Natural killer cell treated with Interleukin-12 subunit alpha and Interleukin-12 subunit beta and Interleukin-15 and Interleukin-18, amount 100 ng/mL, for 72 hours (primary cell): Measurements from ENCODE around the gene XPO4. TPM values are rescaled to one million over a fixed set of nuclear protein-coding genes. Genes with fewer than 3 reads are reported as not detected.

Experiments
- ATAC-seq, 2 donors: fragments of 150-1000 bp; cut with Tn5 transposase in 1 of 2; sonication (Bioruptor Pico), chemical (Tn5 transposase) in 1 of 2; 2 replicates each; pipeline ENCODE4 v1.10.0; 2021
- DNase-seq: peaks from one replicate; pipeline ENCODE4 v3.0.0; 2022; ENCODE audit warnings: low spot score
- H3K27ac Mint-ChIP-seq, 2 donors: 1 replicate in 1 of 2; 2 replicates in 1 of 2; pipeline ENCODE4 v1.8.0; 2022; ENCODE audit warnings: mixed read lengths in 2 of 2, mild to moderate bottlenecking in 1 of 2, moderate library complexity in 1 of 2
- H3K27me3 Mint-ChIP-seq, 2 donors: 1 replicate in 1 of 2; 2 replicates in 1 of 2; pipeline ENCODE4 v1.8.0; 2022; ENCODE audit warnings: mixed read lengths in 2 of 2
- H3K36me3 Mint-ChIP-seq: one replicate; pipeline ENCODE4 v1.8.0; 2022; ENCODE audit warnings: mixed read lengths
- H3K4me1 Mint-ChIP-seq, 2 donors: 1 replicate in 1 of 2; 2 replicates in 1 of 2; pipeline ENCODE4 v1.8.0; 2022; ENCODE audit warnings: low read depth in 2 of 2, mixed read lengths in 2 of 2, mild to moderate bottlenecking in 1 of 2
- H3K4me3 Mint-ChIP-seq: one replicate; pipeline ENCODE4 v1.8.0; 2022; ENCODE audit warnings: mixed read lengths
- H3K9me3 Mint-ChIP-seq: 2 replicates; pipeline ENCODE4 v1.8.0; 2022; ENCODE audit warnings: mixed read lengths
- total RNA-seq, 2 donors: library from RNA; stranded (reverse); gene quantifications; one replicate each; pipeline ENCODE4 v1.2.3, GENCODE V29; 2022

XPO4 gene
- total RNA-seq, 2 donors from 2014 or later, result 23.0 to 33.5 TPM

DNA sequence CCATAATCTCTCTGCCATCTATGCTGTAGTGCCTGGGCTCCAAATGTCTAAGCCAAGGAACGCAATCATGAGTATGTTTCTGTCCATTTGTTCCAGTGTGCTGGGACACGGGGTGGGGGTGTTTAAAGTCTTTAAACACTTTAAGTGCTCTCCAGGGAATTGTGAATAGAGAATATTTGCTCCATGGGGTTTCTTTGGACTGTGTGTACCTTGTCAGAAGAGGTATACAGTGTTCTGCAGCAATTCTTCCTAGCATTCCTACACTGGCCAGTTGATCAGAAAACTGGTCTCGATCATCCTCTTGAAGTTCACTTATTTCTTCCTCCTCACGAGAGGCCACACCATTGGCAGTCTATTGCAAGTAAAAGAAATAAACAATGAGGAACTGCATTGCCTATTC lies 93.7 kb downstream of the XPO4 start:
- no peaks in the 10 kb centered on the region for H3K9me3 Mint-ChIP-seq
- H3K27ac Mint-ChIP-seq, result no peak overlapping the region
- no peaks in the 10 kb centered on the region for H3K27me3 Mint-ChIP-seq
- DNase-seq, result no peak
- H3K4me1 Mint-ChIP-seq, result peaks cover 5 to 8% of the 10 kb centered on the region in 2 donors
- H3K4me3 Mint-ChIP-seq, result no peak overlapping the region
- H3K36me3 Mint-ChIP-seq, result peaks cover 16% of the 10 kb centered on the region
- ATAC-seq, result no peak

DNA sequence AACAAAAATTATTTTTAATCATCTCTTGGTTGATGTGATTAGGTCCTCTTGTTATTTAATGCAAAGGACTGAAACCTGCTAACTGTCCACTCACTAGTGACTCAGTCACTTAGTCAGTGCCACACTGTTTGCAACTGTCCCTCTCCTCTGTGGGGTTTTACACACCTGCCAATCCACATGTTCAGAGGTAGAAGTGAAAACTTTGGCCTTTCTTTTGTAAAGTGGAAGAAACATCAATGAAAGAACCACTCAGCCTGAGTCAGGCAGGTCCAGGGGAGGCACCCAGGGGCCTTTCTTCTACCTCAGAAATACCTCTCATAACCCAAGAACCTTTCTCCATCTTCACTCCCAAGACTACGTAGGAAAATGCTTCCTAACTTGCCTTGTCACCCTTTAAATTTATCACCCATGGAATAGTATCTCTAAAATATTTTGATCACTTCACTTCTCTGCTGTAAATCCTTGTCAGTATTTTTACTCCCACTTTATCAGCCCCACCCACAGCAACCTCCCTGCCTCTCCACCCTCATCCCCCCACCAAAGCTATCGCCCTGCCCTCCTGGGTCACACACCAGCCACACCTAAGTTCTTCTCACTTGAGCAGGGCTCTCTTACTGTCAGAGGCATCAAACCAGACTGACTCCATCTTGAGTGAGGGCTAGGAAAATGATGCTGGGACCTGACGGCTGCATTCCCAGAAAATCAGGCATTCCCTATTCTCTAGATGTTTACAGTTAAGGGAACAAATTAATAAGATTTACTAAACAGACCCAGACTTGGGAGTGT lies 99.2 kb downstream of the XPO4 start:
- H3K9me3 Mint-ChIP-seq, result no peaks in the 10 kb centered on the region
- no peaks in the 10 kb centered on the region for H3K4me1 Mint-ChIP-seq
- peaks cover 10% of the 10 kb centered on the region for H3K36me3 Mint-ChIP-seq
- DNase-seq (no peak), ATAC-seq (no peak)
- H3K27ac Mint-ChIP-seq, result no peak overlapping the region
- H3K27me3 Mint-ChIP-seq, result no peaks in the 10 kb centered on the region
- H3K4me3 Mint-ChIP-seq, result no peak overlapping the region

GRCh38 chr13:20801707-20802106 lies 100.8 kb downstream of the XPO4 start:
- peaks cover 0 to 7% of the 10 kb centered on the region in 2 donors for H3K4me1 Mint-ChIP-seq
- no peak for ATAC-seq
- peaks cover 11% of the 10 kb centered on the region for H3K36me3 Mint-ChIP-seq
- no peak for DNase-seq
- H3K27me3 Mint-ChIP-seq, result no peaks in the 10 kb centered on the region
- no peaks in the 10 kb centered on the region for H3K9me3 Mint-ChIP-seq
- H3K27ac Mint-ChIP-seq, result no peak overlapping the region
- H3K4me3 Mint-ChIP-seq, result no peak overlapping the region

- ATAC-seq (no peak), DNase-seq (no peak)
- H3K27me3 Mint-ChIP-seq, result no peaks in the 10 kb centered on the region
- peaks cover 0 to 7% of the 10 kb centered on the region in 2 donors for H3K4me1 Mint-ChIP-seq
- H3K36me3 Mint-ChIP-seq, result peaks cover 7% of the 10 kb centered on the region
- no peak overlapping the region for H3K4me3 Mint-ChIP-seq
- H3K9me3 Mint-ChIP-seq, result no peaks in the 10 kb centered on the region
- H3K27ac Mint-ChIP-seq, result no peak overlapping the region
Observed at GRCh38 chr13:20799726-20800416, 102.7 kb downstream of the XPO4 start.

- no peaks in the 10 kb centered on the region for H3K9me3 Mint-ChIP-seq
- no peak overlapping the region for H3K27ac Mint-ChIP-seq
- H3K36me3 Mint-ChIP-seq, result peaks cover 19% of the 10 kb centered on the region
- H3K4me1 Mint-ChIP-seq, result peaks cover 0 to 7% of the 10 kb centered on the region in 2 donors
- H3K4me3 Mint-ChIP-seq, result no peak overlapping the region
- no peaks in the 10 kb centered on the region for H3K27me3 Mint-ChIP-seq
- no peak for DNase-seq
- no peak for ATAC-seq
Observed at GRCh38 chr13:20798027-20798426, 104.5 kb downstream of the XPO4 start.

GRCh38 chr13:20796791-20797508 lies 105.6 kb downstream of the XPO4 start:
- Mint-ChIP-seq H3K27ac (no peak overlapping the region), H3K36me3 (peaks cover 20% of the 10 kb centered on the region), H3K27me3 (no peaks in the 10 kb centered on the region), H3K4me3 (no peak overlapping the region), H3K4me1 (peaks cover 0 to 7% of the 10 kb centered on the region in 2 donors), H3K9me3 (no peaks in the 10 kb centered on the region)
- ATAC-seq (no peak), DNase-seq (no peak)

GRCh38 chr13:20789665-20790064 lies 112.9 kb downstream of the XPO4 start:
- Mint-ChIP-seq H3K4me1 (peaks cover 2 to 3% of the 10 kb centered on the region in 2 donors), H3K9me3 (no peaks in the 10 kb centered on the region), H3K36me3 (peaks cover 21% of the 10 kb centered on the region), H3K27me3 (no peaks in the 10 kb centered on the region), H3K27ac (no peak overlapping the region), H3K4me3 (no peak overlapping the region)
- DNase-seq (no peak), ATAC-seq (no peak)

DNA sequence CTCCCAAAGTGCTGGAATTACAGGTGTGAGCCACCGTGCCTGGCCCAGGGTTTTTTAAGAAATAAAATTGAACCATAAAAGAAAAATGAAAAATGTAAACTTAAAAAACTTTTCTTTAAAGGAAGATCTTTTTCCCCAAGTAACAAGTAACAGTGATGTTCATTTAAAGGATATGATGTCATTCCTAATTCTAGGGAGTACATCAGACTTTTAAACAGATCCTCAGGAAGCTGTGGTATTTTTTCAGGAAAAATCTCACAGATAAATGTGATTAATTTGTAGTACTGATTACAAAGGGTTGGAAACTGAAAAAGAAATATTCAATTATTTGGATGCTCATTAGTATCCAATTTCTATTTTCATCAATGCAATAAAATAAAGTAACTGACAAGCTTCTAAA lies 114.2 kb downstream of the XPO4 start:
- H3K27me3 Mint-ChIP-seq, result no peaks in the 10 kb centered on the region
- H3K36me3 Mint-ChIP-seq, result peaks cover 15% of the 10 kb centered on the region
- no peaks in the 10 kb centered on the region for H3K9me3 Mint-ChIP-seq
- peaks cover 2 to 3% of the 10 kb centered on the region in 2 donors for H3K4me1 Mint-ChIP-seq
- DNase-seq, result no peak
- no peak overlapping the region for H3K4me3 Mint-ChIP-seq
- ATAC-seq, result no peak
- H3K27ac Mint-ChIP-seq, result no peak overlapping the region

- peaks cover 2 to 3% of the 10 kb centered on the region in 2 donors for H3K4me1 Mint-ChIP-seq
- peaks cover 14% of the 10 kb centered on the region for H3K36me3 Mint-ChIP-seq
- no peak overlapping the region for H3K4me3 Mint-ChIP-seq
- no peak overlapping the region for H3K27ac Mint-ChIP-seq
- DNase-seq, result no peak
- no peaks in the 10 kb centered on the region for H3K9me3 Mint-ChIP-seq
- no peaks in the 10 kb centered on the region for H3K27me3 Mint-ChIP-seq
- no peak for ATAC-seq
Observed at GRCh38 chr13:20787180-20787579, 115.4 kb downstream of the XPO4 start.

DNA sequence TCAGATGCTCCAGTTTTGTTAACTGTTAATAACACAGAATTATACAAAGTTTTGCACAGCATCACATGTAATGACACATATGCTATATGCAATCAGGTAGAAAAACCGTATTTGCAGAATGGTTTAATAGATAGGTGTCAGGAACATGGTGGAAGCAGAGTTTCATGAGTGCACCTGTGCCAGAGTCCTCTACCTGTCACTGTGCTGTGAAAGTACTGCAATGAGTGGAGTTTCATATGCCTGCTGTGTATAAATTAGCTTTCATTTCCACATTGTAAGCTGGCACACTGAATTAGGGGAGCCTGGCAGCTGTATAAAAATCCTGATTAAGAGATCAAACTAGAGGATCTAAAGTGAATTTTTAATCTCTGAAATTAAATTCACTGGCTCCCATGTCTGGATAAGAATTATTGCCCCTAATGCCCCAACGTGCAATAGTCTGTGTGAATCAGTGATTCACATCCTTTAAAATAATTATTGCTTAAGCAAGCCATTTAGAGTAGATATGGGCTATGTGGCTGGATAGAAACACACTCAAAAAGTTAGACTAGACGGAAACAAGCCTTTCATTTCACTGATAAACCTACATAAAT lies 120.3 kb downstream of the XPO4 start:
- Mint-ChIP-seq H3K4me3 (no peak overlapping the region), H3K27ac (no peak overlapping the region), H3K4me1 (no peaks in the 10 kb centered on the region), H3K27me3 (no peaks in the 10 kb centered on the region), H3K9me3 (no peaks in the 10 kb centered on the region), H3K36me3 (peaks cover 6% of the 10 kb centered on the region)
- DNase-seq (no peak), ATAC-seq (no peak)

DNA sequence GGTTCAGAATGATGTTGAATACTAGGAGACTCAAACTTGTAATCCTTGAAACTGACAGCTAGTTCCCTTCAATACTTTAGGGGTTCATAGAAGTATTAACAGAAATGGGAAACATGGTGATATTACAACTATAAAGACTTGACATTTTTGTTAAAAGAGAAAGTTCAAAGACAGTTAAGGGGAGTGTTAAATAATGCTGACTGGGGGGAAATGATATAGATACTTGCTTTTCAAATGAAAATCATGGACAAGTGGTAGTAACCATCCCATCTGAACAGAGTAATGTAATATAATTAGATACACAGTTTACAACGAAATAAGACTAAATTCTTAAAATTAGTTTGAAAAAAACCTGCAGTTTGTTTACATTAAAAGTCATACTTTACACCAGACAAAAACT lies 122.2 kb downstream of the XPO4 start:
- Mint-ChIP-seq H3K4me3 (no peak overlapping the region), H3K27me3 (no peaks in the 10 kb centered on the region), H3K36me3 (peaks cover 4% of the 10 kb centered on the region), H3K27ac (no peak overlapping the region), H3K4me1 (no peaks in the 10 kb centered on the region), H3K9me3 (no peaks in the 10 kb centered on the region)
- DNase-seq (no peak), ATAC-seq (no peak)

DNA sequence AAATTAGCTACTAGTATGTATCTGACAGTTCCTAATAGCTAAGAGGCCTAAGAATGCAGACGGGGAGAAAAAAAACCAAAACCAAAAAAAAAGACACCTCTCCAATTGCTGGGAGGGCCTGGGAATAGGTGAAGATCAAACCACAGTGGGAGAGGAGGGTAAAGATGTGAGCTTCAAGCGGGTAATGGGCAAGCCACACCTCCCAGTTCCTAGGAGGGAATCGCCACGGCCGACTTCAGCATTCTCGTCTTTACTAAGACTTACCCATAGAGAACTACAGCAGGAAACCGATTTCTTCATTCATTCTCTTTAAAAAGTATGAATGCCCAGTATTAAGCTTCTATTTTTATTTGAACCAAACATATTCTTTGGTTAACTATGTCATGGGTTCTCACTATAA lies 123.1 kb downstream of the XPO4 start:
- Mint-ChIP-seq H3K9me3 (no peaks in the 10 kb centered on the region), H3K4me3 (no peak overlapping the region), H3K36me3 (peaks cover 4% of the 10 kb centered on the region), H3K27ac (no peak overlapping the region), H3K27me3 (no peaks in the 10 kb centered on the region), H3K4me1 (peaks cover 0 to 4% of the 10 kb centered on the region in 2 donors)
- DNase-seq (no peak), ATAC-seq (no peak)

GRCh38 chr13:20778311-20778710 lies 124.2 kb downstream of the XPO4 start:
- Mint-ChIP-seq H3K36me3 (peaks cover 4% of the 10 kb centered on the region), H3K9me3 (no peaks in the 10 kb centered on the region), H3K27me3 (no peaks in the 10 kb centered on the region), H3K4me1 (peaks cover 7 to 8% of the 10 kb centered on the region in 2 donors), H3K4me3 (no peak overlapping the region), H3K27ac (no peak overlapping the region)
- ATAC-seq (no peak), DNase-seq (no peak)

GRCh38 chr13:20776751-20777150 lies 125.8 kb downstream of the XPO4 start:
- H3K4me3 Mint-ChIP-seq, result no peak overlapping the region

More at GRCh38 chr13:20776751-20777150, 125.8 kb downstream of the XPO4 start:
- Mint-ChIP-seq H3K4me1 (peaks cover 14 to 18% of the 10 kb centered on the region in 2 donors), H3K9me3 (no peaks in the 10 kb centered on the region), H3K27me3 (no peaks in the 10 kb centered on the region), H3K27ac (no peak overlapping the region), H3K36me3 (no peaks in the 10 kb centered on the region)
- ATAC-seq (no peak), DNase-seq (no peak)
